HepG2 (cell line): ENCODE measurements around the gene MDP1. TPM values are rescaled to one million over a fixed set of nuclear protein-coding genes. Genes with fewer than 3 reads are reported as not detected.

Source experiments
- EED ChIP-seq: sonication (generic); formaldehyde crosslinking; IDR thresholded peaks from 2 replicates; pipeline ENCODE4 v1.5.0; 2020; ENCODE audit warnings: mild to moderate bottlenecking, missing genetic modification reagents
- FOXK1 ChIP-seq: sonication (generic); formaldehyde crosslinking; IDR thresholded peaks from 2 replicates; pipeline ENCODE4 v1.4.0; 2020; ENCODE audit warnings: low read depth, missing genetic modification reagents, borderline replicate concordance
- MEF2D ChIP-seq: sonication (generic); formaldehyde crosslinking; IDR thresholded peaks from 2 replicates; pipeline ENCODE4 v1.5.1; 2020; ENCODE audit warnings: mild to moderate bottlenecking, missing genetic modification reagents
- RBM22 ChIP-seq: fragments of 200-400 bp; formaldehyde crosslinking; optimal IDR thresholded peaks from 2 replicates; pipeline ENCODE3; 2017; ENCODE audit warnings: mild to moderate bottlenecking, low read length, moderate library complexity
- REXO4 ChIP-seq: sonication (generic); formaldehyde crosslinking; IDR thresholded peaks from 2 replicates; pipeline ENCODE4 v1.8.0; 2022; ENCODE audit warnings: missing genetic modification reagents, mild to moderate bottlenecking, borderline replicate concordance
- SPEN ChIP-seq: sonication (generic); formaldehyde crosslinking; IDR thresholded peaks from 2 replicates; pipeline ENCODE4 v1.5.1; 2020; ENCODE audit warnings: low read depth, mild to moderate bottlenecking, missing genetic modification reagents
- STAG1 ChIP-seq: sonication (generic); formaldehyde crosslinking; IDR thresholded peaks from 2 replicates; pipeline ENCODE4 v1.4.0; 2020; ENCODE audit warnings: missing genetic modification reagents
- STAT5B ChIP-seq: sonication (generic); formaldehyde crosslinking; IDR thresholded peaks from 2 replicates; pipeline ENCODE4 v1.4.0; 2020; ENCODE audit warnings: missing genetic modification reagents
- TEAD3 ChIP-seq: optimal IDR thresholded peaks from 2 replicates; pipeline ENCODE3; 2016; ENCODE audit warnings: borderline replicate concordance
- TGIF2 ChIP-seq: IDR thresholded peaks from 2 replicates; pipeline ENCODE4 v1.6.1; 2016; ENCODE audit warnings: control low read depth, missing compliant biosample characterization
- TSC22D2 ChIP-seq: sonication (generic); formaldehyde crosslinking; IDR thresholded peaks from 2 replicates; pipeline ENCODE4 v1.5.1; 2020; ENCODE audit warnings: missing genetic modification reagents, mild to moderate bottlenecking, borderline replicate concordance
- ZKSCAN8 ChIP-seq: IDR thresholded peaks from 2 replicates; pipeline ENCODE4 v1.6.1; 2016; ENCODE audit warnings: borderline replicate concordance, missing genetic modification reagents, missing compliant biosample characterization
- ZNF354B ChIP-seq: sonication (generic); formaldehyde crosslinking; IDR thresholded peaks from 2 replicates; pipeline ENCODE4 v1.8.0; 2022; ENCODE audit warnings: mild to moderate bottlenecking, missing genetic modification reagents
- ZNF550 ChIP-seq: sonication (generic); formaldehyde crosslinking; IDR thresholded peaks from 2 replicates; pipeline ENCODE4 v1.4.0; 2020; ENCODE audit warnings: mild to moderate bottlenecking, missing genetic modification reagents, borderline replicate concordance
- ZNF558 ChIP-seq: sonication (generic); formaldehyde crosslinking; IDR thresholded peaks from 2 replicates; pipeline ENCODE4 v1.9.0; 2022; ENCODE audit warnings: mild to moderate bottlenecking, missing genetic modification reagents, borderline replicate concordance
- ZNF713 ChIP-seq: sonication (generic); formaldehyde crosslinking; IDR thresholded peaks from 2 replicates; pipeline ENCODE4 v1.4.0; 2020; ENCODE audit warnings: mild to moderate bottlenecking, missing genetic modification reagents
- ZNF766 ChIP-seq: sonication (generic); formaldehyde crosslinking; IDR thresholded peaks from 2 replicates; pipeline ENCODE4 v1.5.0; 2020; ENCODE audit warnings: missing genetic modification reagents, borderline replicate concordance
- ZNF792 ChIP-seq: IDR thresholded peaks from 2 replicates; pipeline ENCODE4 v1.6.1; 2016
- ZNF879 ChIP-seq: sonication (generic); formaldehyde crosslinking; IDR thresholded peaks from 2 replicates; pipeline ENCODE4 v1.8.1; 2023; ENCODE audit warnings: missing genetic modification reagents
- polyA plus RNA-seq, 8 experiments: library from polyadenylated mRNA; depleted of rRNA in 3 of 8; stranded (reverse) in 7 of 8; unstranded in 1 of 8; fragments of >200 nt; fragmentation: Illumina TruSeq in 4 of 8; extraction: Trizol in 4 of 8; gene quantifications; 2 replicates each; pipeline versions ENCODE4 v1.2.1 to v1.2.3, GENCODE V29; 2011 to 2016; ENCODE audit warnings: low read depth in 4 of 8, missing spikeins in 1 of 8, mixed read lengths in 1 of 8; ENCODE audit not compliant: insufficient read depth in 1 of 8
- total RNA-seq, 5 experiments: library from RNA; depleted of rRNA; stranded (reverse); fragments of >200 nt; fragmentation: Illumina TruSeq; extraction: Trizol; gene quantifications; 2 replicates each; pipeline ENCODE4 v1.2.3, GENCODE V29; 2016; ENCODE audit warnings: low read depth in 1 of 5
- TF ChIP-seq, protein P1 (sequence below): sonication (generic); formaldehyde crosslinking; IDR thresholded peaks from 2 replicates; pipeline ENCODE4 v1.4.0; 2020; ENCODE audit warnings: missing genetic modification reagents, borderline replicate concordance
- TF ChIP-seq, protein P2 (sequence below): sonication (generic); formaldehyde crosslinking; IDR thresholded peaks from 2 replicates; pipeline ENCODE4 v1.4.0; 2020; ENCODE audit warnings: missing genetic modification reagents
- TF ChIP-seq, protein P3 (sequence below): sonication (generic); formaldehyde crosslinking; IDR thresholded peaks from 2 replicates; pipeline ENCODE4 v1.5.0; 2020; ENCODE audit warnings: mild to moderate bottlenecking, missing genetic modification reagents
- TF ChIP-seq, protein P4 (sequence below): fragments of 450-650 bp; IDR thresholded peaks from 2 replicates; pipeline ENCODE4 v1.6.1; 2017

MDP1 gene
- total and polyA plus RNA-seq, 2 of the 13 experiments (the other 11 are each of a cell fraction or from before 2014, with no cell fraction given), result 44.1 to 48.7 TPM

DNA sequence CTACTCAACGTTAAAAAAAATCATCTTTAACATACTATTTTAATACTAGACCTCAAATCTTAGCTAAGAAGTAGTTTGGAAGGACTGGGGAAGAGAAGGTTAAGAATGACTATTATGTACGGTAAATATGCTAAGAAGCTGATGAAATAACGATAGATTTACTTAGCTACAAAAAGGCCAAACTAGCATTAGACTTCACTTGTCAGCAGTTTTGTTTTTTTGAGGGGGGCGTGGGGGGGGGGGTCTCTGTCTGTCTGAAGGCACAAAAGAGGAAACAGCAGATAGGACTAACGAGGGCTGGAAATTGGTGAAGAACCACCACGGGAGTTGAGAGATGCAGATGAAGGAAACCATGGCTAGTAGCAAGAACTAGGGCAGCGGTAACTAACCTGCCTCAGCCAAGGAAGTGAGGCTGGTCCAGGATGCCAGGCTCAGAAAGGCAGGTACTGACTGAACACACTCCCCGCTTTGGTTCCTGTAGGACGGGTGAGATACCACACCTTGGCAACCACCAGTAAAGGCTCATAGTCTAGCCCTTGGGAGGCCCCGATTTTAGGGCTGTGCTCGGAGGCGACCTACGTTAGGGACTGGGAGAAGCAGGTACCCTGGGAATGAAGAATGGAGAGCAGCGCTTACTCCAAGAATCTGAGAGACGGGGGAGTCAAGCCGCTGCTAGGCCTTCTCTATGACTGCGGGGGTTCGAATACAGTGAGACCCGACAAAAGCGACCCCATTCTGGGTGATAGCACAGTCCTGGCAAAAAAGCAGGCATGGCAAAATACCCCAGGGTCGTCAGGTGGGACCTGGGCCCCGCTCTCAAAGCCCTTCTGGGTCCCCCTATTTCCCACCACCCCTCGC lies 15.6 kb upstream of the MDP1 start (continued):
- TF ChIP-seq, protein P1, sequence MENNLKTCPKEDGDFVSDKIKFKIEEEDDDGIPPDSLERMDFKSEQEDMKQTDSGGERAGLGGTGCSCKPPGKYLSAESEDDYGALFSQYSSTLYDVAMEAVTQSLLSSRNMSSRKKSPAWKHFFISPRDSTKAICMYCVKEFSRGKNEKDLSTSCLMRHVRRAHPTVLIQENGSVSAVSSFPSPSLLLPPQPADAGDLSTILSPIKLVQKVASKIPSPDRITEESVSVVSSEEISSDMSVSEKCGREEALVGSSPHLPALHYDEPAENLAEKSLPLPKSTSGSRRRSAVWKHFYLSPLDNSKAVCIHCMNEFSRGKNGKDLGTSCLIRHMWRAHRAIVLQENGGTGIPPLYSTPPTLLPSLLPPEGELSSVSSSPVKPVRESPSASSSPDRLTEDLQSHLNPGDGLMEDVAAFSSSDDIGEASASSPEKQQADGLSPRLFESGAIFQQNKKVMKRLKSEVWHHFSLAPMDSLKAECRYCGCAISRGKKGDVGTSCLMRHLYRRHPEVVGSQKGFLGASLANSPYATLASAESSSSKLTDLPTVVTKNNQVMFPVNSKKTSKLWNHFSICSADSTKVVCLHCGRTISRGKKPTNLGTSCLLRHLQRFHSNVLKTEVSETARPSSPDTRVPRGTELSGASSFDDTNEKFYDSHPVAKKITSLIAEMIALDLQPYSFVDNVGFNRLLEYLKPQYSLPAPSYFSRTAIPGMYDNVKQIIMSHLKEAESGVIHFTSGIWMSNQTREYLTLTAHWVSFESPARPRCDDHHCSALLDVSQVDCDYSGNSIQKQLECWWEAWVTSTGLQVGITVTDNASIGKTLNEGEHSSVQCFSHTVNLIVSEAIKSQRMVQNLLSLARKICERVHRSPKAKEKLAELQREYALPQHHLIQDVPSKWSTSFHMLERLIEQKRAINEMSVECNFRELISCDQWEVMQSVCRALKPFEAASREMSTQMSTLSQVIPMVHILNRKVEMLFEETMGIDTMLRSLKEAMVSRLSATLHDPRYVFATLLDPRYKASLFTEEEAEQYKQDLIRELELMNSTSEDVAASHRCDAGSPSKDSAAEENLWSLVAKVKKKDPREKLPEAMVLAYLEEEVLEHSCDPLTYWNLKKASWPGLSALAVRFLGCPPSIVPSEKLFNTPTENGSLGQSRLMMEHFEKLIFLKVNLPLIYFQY (CRISPR knock-in tag), result peak; percentile 51; the same call in 1 of the 2 replicates
- TF ChIP-seq, protein P2, sequence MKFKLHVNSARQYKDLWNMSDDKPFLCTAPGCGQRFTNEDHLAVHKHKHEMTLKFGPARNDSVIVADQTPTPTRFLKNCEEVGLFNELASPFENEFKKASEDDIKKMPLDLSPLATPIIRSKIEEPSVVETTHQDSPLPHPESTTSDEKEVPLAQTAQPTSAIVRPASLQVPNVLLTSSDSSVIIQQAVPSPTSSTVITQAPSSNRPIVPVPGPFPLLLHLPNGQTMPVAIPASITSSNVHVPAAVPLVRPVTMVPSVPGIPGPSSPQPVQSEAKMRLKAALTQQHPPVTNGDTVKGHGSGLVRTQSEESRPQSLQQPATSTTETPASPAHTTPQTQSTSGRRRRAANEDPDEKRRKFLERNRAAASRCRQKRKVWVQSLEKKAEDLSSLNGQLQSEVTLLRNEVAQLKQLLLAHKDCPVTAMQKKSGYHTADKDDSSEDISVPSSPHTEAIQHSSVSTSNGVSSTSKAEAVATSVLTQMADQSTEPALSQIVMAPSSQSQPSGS (CRISPR knock-in tag), result no peak
- TF ChIP-seq FOXK1 (CRISPR knock-in tag) (no peak), STAT5B (no peak), ZNF354B (CRISPR knock-in tag) (0 out of 2 replicates have a peak, but pooled peaks have one; percentile 74), RBM22 (no peak), MEF2D (CRISPR knock-in tag) (no peak), ZKSCAN8 (no peak), TGIF2 (CRISPR knock-in tag) (no peak), SPEN (CRISPR knock-in tag) (no peak), TSC22D2 (CRISPR knock-in tag) (no peak; the same call in 1 of the 2 replicates), EED (CRISPR knock-in tag) (no peak; the same call in 1 of the 2 replicates), REXO4 (CRISPR knock-in tag) (no peak), ZNF792 (no peak), TEAD3 (CRISPR knock-in tag) (no peak), ZNF558 (CRISPR knock-in tag) (no peak), STAG1 (no peak), ZNF550 (CRISPR knock-in tag) (0 out of 2 replicates have a peak, but pooled peaks have one; percentile 63), ZNF879 (CRISPR knock-in tag) (no peak; the same call in 1 of the 2 replicates), ZNF766 (CRISPR knock-in tag) (peak; percentile 82; the same call in 1 of the 2 replicates), ZNF713 (CRISPR knock-in tag) (no peak; the same call in 1 of the 2 replicates)
- TF ChIP-seq, protein P3, sequence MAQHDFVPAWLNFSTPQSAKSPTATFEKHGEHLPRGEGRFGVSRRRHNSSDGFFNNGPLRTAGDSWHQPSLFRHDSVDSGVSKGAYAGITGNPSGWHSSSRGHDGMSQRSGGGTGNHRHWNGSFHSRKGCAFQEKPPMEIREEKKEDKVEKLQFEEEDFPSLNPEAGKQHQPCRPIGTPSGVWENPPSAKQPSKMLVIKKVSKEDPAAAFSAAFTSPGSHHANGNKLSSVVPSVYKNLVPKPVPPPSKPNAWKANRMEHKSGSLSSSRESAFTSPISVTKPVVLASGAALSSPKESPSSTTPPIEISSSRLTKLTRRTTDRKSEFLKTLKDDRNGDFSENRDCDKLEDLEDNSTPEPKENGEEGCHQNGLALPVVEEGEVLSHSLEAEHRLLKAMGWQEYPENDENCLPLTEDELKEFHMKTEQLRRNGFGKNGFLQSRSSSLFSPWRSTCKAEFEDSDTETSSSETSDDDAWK, result no peak
- TF ChIP-seq, protein P4, sequence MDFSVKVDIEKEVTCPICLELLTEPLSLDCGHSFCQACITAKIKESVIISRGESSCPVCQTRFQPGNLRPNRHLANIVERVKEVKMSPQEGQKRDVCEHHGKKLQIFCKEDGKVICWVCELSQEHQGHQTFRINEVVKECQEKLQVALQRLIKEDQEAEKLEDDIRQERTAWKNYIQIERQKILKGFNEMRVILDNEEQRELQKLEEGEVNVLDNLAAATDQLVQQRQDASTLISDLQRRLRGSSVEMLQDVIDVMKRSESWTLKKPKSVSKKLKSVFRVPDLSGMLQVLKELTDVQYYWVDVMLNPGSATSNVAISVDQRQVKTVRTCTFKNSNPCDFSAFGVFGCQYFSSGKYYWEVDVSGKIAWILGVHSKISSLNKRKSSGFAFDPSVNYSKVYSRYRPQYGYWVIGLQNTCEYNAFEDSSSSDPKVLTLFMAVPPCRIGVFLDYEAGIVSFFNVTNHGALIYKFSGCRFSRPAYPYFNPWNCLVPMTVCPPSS, result no peak
